ENCODE measurements around the gene FARS2.

Gene FARS2

GRCh38 chr6:5316951-5317350, 55.6 kb downstream of the FARS2 start:
- no peak for DNase-seq
- intact Hi-C loops (cut with DNase I) = no loop called here

GRCh38 chr6:5318617-5319272, 57.4 kb downstream of the FARS2 start:
- intact Hi-C loops (cut with DNase I) = no loop called here

GRCh38 chr6:5323979-5324378, 62.7 kb downstream of the FARS2 start:
- intact Hi-C loops (cut with DNase I) = no loop called here
- DNase-seq = no peak

More at GRCh38 chr6:5318617-5319272, 57.4 kb downstream of the FARS2 start:
- no peak for DNase-seq

GRCh38 chr6:5325173-5325572, 63.9 kb downstream of the FARS2 start:
- peak; percentile 61 to 96 (median 76) for DNase-seq
- intact Hi-C loops (cut with DNase I) = no loop called here

GRCh38 chr6:5326022-5326641, 64.8 kb downstream of the FARS2 start:
- intact Hi-C loops (cut with DNase I) = no loop called here
- no peak for DNase-seq

GRCh38 chr6:5328800-5329199, 67.5 kb downstream of the FARS2 start:
- DNase-seq = no peak
- intact Hi-C loops (cut with DNase I) = no loop called here

- DNase-seq = no peak
- intact Hi-C loops (cut with DNase I) = no loop called here
These were observed 70.6 kb downstream of the FARS2 start for GRCh38 chr6:5331845-5332442.

DNA sequence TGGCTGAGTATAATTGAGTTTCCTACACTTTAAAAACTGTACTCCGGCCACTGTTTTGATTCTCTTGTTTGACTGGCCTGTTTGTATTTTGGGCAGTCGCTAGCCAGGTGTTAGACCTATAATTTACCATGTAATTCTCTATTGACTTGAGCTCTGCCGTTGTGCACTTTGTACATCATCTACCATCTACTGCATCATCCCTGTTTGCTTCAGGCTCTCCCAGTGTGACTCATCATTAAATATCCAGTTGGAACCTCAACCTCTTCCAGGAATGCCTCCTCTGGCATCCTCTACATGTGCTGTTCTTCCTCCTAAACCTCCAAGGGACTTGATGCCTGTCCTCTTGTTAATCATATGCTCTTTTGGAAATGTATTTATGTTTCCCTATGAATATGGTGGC, 72.3 kb downstream of the FARS2 start:
- intact Hi-C loops (cut with DNase I) = no loop called here
- DNase-seq = no peak

GRCh38 chr6:5334341-5334740, 73.0 kb downstream of the FARS2 start:
- intact Hi-C loops (cut with DNase I) = no loop called here
- no peak for DNase-seq

- intact Hi-C loops (cut with DNase I) = no loop called here
These were observed 73.7 kb downstream of the FARS2 start for GRCh38 chr6:5335020-5335419.

DNA sequence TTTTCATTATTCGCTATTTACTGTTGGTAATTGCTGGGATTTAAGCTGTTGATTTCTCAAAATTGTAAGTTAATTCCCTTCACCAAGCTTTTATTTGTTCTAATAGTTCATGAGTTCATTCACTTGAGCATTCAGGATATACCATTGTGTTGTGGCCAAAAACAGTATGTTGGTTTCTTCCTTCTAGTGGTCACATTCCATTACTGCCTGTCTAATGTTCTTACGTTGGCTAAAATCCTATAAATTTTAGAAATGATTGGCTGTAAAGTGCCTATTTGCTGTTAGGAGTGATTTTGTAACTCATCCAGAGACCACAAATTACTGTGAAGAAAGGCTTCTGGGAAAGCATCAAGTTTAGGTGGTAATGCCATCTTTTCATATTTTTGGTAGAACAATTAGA, 76.3 kb downstream of the FARS2 start:
- intact Hi-C loops (cut with DNase I) = no loop called here
- no peak for DNase-seq

More at GRCh38 chr6:5335020-5335419, 73.7 kb downstream of the FARS2 start:
- DNase-seq = no peak

DNA sequence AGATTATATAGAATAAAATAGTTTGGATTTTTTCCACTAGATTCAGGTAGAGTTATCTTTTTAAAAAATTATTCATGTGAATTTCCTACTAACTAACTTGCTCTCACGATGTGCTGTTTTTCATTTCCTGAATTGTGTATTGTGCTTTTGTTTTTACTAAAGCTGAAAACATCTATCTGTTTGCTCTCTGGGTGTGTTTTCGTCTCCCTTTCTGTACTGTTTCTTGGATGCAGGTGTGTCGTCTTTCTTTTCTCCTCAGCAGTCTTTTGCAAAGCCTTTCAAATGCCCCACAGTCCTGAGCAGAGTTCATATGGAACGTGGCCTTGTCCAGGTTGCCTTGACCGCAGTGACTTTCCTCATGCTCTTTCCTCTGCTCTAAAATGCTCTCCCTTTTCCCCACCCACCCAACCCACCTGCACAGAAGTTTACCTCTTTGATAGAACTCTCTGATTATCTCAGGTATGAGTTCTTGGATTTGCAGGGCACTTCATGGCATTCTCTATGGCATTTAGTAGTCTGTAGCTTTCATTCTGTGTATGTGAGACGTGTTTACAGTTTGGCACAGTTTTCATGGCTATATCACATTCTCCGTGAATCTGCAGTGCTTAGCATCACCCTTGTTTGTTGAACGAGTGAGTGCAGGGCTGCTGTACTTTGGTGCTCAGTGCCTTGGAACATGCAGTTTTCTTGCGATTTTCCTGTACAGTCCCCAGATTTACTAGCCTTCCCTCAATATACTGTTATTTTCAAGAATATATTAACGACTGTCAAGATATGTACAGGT, 77.1 kb downstream of the FARS2 start:
- no peak for DNase-seq
- intact Hi-C loops (cut with DNase I) = no loop called here

GRCh38 chr6:5339786-5340185, 78.5 kb downstream of the FARS2 start:
- DNase-seq = no peak
- intact Hi-C loops (cut with DNase I) = no loop called here

DNA sequence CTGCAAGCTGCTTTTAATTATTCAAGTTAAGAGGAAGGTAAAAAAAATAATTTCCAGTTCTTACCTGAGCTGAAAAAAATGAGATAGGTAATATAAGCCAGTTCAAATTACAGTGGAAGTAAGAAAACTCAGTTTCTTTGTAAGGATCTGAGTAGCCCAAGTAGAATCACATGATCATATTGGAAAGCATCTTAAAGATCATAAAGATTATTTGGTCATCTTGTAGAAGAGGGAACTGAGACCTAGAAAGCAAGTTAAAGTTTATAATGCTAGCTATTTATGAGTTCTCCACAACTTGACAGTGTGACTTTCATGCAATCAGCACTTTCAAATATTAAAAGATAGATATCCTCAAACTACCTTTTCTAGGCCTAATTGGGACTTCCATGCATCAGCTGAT, 80.5 kb downstream of the FARS2 start:
- DNase-seq = no peak
- intact Hi-C loops (cut with DNase I) = no loop called here

- no peak for DNase-seq
- intact Hi-C loops (cut with DNase I) = no loop called here
These were observed 82.7 kb downstream of the FARS2 start for GRCh38 chr6:5343998-5344397.

DNA sequence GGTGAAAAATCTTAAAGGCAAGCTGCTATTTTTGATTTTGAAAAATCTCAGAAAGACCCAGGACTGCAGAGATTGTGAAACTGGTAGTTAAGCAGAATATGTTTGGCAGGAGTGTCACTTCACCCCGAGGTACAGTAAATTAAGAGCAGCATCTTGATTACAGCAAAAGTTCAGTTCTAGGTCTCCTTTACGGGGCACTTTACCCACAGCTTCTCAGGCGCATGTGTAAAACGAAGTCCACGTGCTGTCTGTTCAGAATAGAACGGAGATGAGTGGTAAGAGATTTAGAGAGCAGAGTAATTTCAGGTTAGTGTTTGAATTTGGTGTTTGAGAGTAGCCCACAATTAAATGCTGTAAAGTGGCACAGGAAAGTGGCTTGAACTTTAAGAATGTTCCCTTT, 84.0 kb downstream of the FARS2 start:
- intact Hi-C loops (cut with DNase I) = no loop called here
- DNase-seq = no peak

GRCh38 chr6:5351552-5352210, 90.4 kb downstream of the FARS2 start:
- no peak for DNase-seq
- intact Hi-C loops (cut with DNase I) = no loop called here

DNA sequence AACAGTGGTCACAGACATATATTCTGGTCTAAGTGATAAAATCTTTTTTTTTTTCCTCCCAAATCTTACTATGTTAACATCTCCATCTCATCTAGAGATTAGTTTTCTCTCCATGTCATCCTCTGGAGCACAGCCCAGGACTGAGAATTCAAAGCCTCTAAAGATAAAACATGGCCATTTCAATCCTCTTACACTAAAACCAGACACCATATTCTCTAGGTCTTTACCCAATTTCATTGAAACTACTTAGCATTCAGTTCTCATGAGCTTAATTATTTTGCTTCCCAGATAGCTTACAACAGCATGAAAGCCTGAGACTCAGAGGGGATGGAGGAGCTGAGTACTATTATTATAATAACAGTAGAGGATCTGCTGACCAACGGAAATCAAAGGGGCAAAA, 92.7 kb downstream of the FARS2 start:
- DNase-seq = no peak
- intact Hi-C loops (cut with DNase I) = no loop called here

DNA sequence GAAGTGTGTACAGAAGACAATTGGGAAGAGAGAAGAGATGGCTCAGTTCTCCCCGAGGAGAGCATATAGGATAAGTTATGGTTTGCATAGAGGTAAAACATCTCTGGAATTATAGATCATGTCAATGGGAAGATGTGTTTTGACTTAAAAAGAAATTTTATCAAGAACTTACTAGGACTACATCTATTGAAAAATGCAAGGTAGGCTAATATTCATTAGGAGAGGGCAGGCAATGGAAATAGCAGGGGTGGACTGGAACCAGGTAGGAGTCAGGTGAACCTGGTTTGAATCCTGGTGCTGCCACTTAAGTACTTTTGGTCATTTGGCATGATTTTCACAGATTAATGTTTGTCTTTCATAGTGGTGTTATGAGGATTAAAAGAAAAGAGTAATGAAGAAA, 96.2 kb downstream of the FARS2 start:
- intact Hi-C loops (cut with DNase I) = no loop called here
- no peak for DNase-seq

GRCh38 chr6:5359417-5359816, 98.1 kb downstream of the FARS2 start:
- intact Hi-C loops (cut with DNase I) = no loop called here
- DNase-seq = no peak

DNA sequence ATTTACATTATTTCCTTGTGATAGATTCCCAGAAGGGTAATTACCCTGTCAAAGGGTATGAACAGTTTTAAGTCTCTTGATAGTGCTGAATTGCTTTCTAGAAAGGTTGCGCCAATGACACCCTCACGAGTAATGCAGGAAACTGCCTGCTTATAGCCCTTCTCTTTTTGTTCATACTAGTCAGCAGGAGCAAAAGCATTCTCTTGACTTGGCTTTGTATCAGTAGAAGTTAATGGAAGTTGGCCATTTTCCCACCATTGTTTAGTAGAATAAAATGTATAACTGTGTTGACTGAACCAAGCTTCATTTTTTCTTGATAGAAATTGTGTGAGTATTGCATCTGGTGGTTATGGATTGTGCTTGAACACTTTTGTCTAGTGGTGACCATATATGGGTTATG, 100.1 kb downstream of the FARS2 start:
- no peak for DNase-seq
- intact Hi-C loops (cut with DNase I) = no loop called here
